GM10248 (cell line): Measurements from ENCODE around the gene CHST4.

Experiments
- CTCF ChIA-PET: fragments of 300-600 bp; sonication (Branson Sonifier 250); formaldehyde crosslinking; extraction: SDS; loops from one replicate; lab custom pipeline; 2021; ENCODE audit warnings: antibody characterized with exemption; lab: Yijun Ruan, JAX
- POLR2A ChIA-PET: fragments of 350-650 bp; sonication (Branson Sonifier 250); formaldehyde crosslinking; extraction: SDS; loops from one replicate; lab custom pipeline; 2020; ENCODE audit warnings: antibody characterized with exemption; lab: Yijun Ruan, JAX
- DNase-seq: peaks from one replicate; pipeline ENCODE4 v3.0.0; 2012; ENCODE audit errors: extremely low spot score
- TF ChIP-seq, protein P1 (sequence below): IDR thresholded peaks from 2 replicates; pipeline ENCODE4 v1.5.1; 2012; ENCODE audit warnings: mild to moderate bottlenecking, low read depth; ENCODE audit errors: extremely low read depth, missing control alignments, control extremely low read depth

CHST4 gene

DNA sequence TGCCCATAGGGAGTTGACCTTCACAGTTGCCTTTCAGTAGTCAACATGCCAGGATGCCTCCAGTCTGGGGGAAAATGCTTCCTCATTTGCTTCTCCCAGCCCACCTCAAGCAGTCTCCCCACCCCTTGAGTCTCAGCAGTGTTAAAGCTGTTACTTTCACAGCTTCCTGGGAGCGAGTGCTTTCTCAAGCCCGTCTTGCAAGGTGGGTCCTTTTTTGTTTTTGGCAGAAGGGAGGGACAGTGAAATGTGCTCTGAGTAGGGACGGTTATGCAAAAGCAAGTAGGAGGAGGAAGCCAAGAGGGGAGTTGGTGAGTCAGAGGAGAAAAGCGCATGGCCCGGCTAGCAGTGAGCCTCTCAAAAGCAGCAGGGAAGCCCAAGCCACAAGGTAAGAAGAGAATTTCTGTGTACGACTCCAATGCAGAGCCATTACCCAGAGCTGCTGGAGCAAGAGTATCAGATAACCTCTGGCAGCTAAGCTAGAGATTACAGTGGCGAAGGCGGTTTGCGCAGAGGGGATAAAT is at the start of gene CHST4:
Gene CHST4 (plus strand): TSS at position 316 of the 521 bp plus-strand sequence. CDS start 10,252 bp downstream, outside the sequence.
- POLR2A ChIA-PET: no interaction called here
- TF ChIP-seq, protein P1, sequence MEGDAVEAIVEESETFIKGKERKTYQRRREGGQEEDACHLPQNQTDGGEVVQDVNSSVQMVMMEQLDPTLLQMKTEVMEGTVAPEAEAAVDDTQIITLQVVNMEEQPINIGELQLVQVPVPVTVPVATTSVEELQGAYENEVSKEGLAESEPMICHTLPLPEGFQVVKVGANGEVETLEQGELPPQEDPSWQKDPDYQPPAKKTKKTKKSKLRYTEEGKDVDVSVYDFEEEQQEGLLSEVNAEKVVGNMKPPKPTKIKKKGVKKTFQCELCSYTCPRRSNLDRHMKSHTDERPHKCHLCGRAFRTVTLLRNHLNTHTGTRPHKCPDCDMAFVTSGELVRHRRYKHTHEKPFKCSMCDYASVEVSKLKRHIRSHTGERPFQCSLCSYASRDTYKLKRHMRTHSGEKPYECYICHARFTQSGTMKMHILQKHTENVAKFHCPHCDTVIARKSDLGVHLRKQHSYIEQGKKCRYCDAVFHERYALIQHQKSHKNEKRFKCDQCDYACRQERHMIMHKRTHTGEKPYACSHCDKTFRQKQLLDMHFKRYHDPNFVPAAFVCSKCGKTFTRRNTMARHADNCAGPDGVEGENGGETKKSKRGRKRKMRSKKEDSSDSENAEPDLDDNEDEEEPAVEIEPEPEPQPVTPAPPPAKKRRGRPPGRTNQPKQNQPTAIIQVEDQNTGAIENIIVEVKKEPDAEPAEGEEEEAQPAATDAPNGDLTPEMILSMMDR: no peak
- DNase-seq: no peak
- CTCF ChIA-PET: interaction anchor here (0.9 to 2.7 kb wide), 11 partner anchors 9 to 113 kb away, joined by 3 to 19 read pairs (median 5); no protein-coding TSS in a partner anchor

GRCh38 chr16:71476457-71477124 is 49.6 kb upstream of the CHST4 start:
- no peak for DNase-seq
- TF ChIP-seq, protein P1: no peak
- CTCF ChIA-PET: interaction anchor here (0.6 to 1.5 kb wide), 4 partner anchors 14 to 135 kb away, joined by 3 read pairs; partner anchors contain the start of gene ZNF23
- POLR2A ChIA-PET: no interaction called here

- ChIA-PET CTCF (interaction anchor here (0.6 to 1.4 kb wide), 3 partner anchors 21 to 132 kb away, joined by 3 read pairs; no protein-coding TSS in a partner anchor), POLR2A (no interaction called here)
- no peak for DNase-seq
- TF ChIP-seq, protein P1: peak; percentile 26
Observed at GRCh38 chr16:71479420-71479819, 46.8 kb upstream of the CHST4 start.

DNA sequence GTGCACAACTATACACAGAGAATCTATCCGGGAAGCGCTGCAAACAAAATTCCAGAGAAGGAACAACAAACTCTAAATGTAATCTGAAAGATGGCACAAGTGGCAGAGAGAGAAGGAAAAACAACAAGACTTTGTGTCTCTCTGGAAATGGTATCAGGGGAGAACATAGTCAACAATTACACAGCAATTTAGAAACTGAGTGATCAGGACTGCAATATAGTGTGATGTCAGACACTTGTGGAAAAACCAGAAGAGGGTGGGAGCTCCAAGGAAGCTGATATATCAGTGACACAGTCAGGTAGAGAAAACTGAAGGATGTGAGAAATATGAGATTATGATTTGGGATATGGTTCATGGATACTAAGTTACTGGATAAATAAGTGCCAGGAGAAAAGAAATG is 45.3 kb upstream of the CHST4 start:
- no peak for DNase-seq
- ChIA-PET POLR2A (no interaction called here), CTCF (interaction anchor here (0.7 to 2.3 kb wide), 5 partner anchors 9 to 21 kb away, joined by 3 to 10 read pairs (median 3); partner anchors contain the start of gene ZNF23)
- TF ChIP-seq, protein P1: no peak

GRCh38 chr16:71482569-71482968 is 43.7 kb upstream of the CHST4 start:
- TF ChIP-seq, protein P1: no peak
- CTCF ChIA-PET: interaction anchor here (0.7 to 2.3 kb wide), 5 partner anchors 8 to 70 kb away, joined by 3 to 10 read pairs (median 5); no protein-coding TSS in a partner anchor
- no peak for DNase-seq
- POLR2A ChIA-PET: no interaction called here

DNA sequence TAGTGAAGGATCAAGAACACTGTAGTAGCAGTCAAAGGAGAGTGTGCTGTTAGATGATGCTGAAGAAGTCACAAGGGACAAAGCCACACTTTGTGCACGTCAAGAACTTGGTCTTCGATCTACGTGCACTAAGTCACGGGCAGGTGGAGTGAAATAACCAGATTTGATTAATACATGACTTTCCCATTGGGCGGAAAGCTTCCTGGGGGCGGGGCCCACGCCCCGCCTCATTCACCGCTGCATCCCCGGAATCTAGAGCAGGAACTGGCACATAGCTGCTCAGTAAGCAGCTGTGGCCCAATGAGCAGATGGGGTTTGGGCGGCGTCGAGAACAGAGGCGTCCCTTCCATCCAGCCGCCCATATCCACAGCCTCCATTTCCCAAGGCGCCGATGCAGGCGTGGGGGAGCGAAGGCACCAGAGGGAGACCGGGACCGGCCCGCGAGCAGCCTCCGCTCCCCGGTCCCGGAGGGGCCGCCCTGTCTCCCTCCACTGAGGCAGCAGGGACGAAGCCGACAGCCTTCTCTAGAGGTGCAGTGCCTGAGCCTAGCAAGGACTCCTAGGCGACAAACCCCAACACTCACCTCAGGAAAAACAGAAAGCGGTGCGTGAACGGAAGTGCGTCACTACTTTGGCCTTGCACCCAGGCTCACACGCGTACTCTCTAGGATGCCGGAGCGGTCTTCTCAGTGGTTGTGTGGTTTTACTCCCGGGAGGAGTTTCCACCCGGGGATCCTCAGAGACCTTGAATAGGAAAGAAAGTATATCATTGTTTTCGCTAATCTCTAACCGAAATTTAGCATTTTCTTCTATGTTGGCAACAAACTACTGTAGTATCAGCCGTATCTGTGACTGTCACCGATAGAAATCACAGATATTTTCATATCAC is 42.0 kb upstream of the CHST4 start:
- TF ChIP-seq, protein P1: no peak
- ChIA-PET POLR2A (interaction anchor here (0.5 to 1.3 kb wide), 2 partner anchors 22 to 554 kb away, joined by 4 to 5 read pairs; partner anchors contain the start of gene ZNF23), CTCF (interaction anchor here (1.0 to 2.8 kb wide), 6 partner anchors 10 to 126 kb away, joined by 3 to 11 read pairs (median 5); partner anchors contain the start of gene ZNF23)
- DNase-seq: peak; percentile 84
